HUES48 (cell line): Measurements from ENCODE around the gene LGALS7B.

Experiments used
- H3K27ac ChIP-seq: one replicate; pipeline ENCODE4 v1.7.0; 2013; ENCODE audit warnings: low read depth, low read length, inconsistent platforms
- H3K27me3 ChIP-seq: 2 replicates; pipeline ENCODE4 v1.6.1; 2013; ENCODE audit warnings: mild to moderate bottlenecking, low read length; ENCODE audit not compliant: control insufficient read depth, insufficient read depth
- H3K36me3 ChIP-seq: 2 replicates; pipeline ENCODE4 v1.6.1; 2013; ENCODE audit warnings: low read length; ENCODE audit not compliant: control insufficient read depth, insufficient read depth
- H3K4me1 ChIP-seq: 2 replicates; pipeline ENCODE4 v1.6.1; 2013; ENCODE audit warnings: mild to moderate bottlenecking, low read length; ENCODE audit not compliant: control insufficient read depth, insufficient read depth
- H3K4me3 ChIP-seq: 2 replicates; pipeline ENCODE4 v1.5.1; 2013; ENCODE audit warnings: mild to moderate bottlenecking, low read depth, low read length
- H3K9ac ChIP-seq: 2 replicates; pipeline ENCODE4 v1.6.1; 2013; ENCODE audit warnings: mild to moderate bottlenecking, low read depth, low read length, moderate library complexity
- H3K9me3 ChIP-seq: 2 replicates; pipeline ENCODE4 v1.6.1; 2013; ENCODE audit warnings: low read length; ENCODE audit not compliant: control insufficient read depth, insufficient read depth

The LGALS7B gene

DNA sequence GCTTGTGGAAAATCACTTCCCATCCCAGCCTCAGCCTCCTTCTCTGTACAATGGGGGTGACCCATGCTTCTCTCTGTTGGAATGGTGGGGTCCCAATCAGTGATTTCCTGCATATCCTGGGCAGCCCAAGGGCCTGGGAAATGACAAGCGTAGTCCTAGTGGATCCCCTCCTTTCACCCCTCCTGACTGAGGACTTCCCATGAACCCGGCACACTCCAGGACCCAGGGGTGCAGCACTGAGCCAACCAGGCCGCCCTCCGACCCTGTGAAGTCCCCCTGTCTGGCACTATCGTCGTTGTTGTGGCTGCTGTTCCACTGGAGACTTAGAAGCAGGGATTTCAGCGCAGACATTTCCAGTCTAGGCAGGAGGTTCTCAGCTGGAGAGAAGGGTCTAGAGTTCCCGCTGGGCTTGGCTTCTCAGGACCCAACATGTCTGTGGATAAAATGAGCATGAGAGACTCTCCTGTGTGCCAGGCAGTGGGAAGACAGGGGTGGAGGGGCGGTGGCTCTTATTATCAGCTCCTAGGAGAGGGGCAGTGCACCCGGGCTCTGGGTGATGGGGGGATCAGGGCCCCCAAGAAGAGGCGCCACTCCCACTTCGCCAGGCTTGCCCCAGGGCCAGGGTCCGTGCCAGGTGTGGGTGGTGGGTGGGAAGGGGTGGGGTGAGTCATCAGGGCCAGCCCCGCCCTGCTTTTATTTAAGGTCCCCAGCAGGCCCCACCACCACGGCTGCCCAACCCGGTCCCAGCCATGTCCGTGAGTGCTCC is at the start of gene LGALS7B:
Gene LGALS7B (plus strand): TSS at position 723 of the 766 bp plus-strand sequence. CDS start 27 bp downstream, at position 750.
- H3K9ac ChIP-seq = no peak within 1 kb of the TSS
- H3K27ac ChIP-seq = no peak within 1 kb of the TSS
- H3K4me1 ChIP-seq = no peaks in the 10 kb centered on the region
- no peaks in the 10 kb centered on the region for H3K9me3 ChIP-seq
- H3K4me3 ChIP-seq = no peak within 1 kb of the TSS
- no peaks in the 10 kb centered on the region for H3K36me3 ChIP-seq
- no peaks in the 10 kb centered on the region for H3K27me3 ChIP-seq

DNA sequence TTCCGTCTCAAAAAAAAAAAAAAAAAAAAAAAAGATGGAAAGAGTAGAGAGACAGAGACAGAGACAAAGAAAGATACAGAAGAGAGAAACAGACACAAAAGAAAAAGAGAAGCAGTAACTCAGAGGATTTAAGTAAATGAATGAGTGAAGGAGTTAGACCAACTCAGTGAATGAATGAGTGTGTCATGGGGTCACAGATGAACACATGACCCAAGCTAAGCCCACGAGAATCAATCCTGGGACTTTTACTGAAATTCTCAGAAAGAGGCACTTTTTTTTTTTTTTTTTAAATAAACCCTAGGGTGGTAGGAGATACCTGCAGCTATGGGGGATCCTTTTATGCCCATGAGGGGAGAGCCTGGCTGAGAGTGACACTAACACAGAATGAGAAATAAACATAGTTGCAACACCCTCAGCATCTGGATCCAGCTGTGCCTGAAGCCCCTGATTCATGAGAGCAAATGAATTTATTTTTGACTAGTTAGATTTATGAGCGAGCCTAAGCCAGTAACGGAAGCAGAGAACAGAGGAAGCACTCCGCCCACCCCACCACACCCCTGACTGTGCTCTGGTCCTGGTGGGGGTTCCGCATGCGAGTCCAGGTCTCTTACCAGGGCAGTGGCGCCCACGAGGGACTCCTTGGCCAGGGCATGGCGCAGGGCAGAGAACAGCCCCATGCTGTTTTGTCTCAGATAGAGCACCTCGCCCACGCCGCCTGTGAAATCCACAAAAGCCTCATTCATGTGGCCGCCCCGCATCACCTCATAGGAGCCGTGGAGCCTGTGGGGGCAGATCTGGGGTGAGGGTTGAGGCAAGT is 49.4 kb upstream of the LGALS7B start:
- Histone ChIP-seq H3K9ac (no peak overlapping the region), H3K4me3 (no peak overlapping the region), H3K27ac (no peak overlapping the region), H3K27me3 (peaks cover 8% of the 10 kb centered on the region), H3K9me3 (no peaks in the 10 kb centered on the region), H3K4me1 (peaks cover 3% of the 10 kb centered on the region), H3K36me3 (no peaks in the 10 kb centered on the region)

DNA sequence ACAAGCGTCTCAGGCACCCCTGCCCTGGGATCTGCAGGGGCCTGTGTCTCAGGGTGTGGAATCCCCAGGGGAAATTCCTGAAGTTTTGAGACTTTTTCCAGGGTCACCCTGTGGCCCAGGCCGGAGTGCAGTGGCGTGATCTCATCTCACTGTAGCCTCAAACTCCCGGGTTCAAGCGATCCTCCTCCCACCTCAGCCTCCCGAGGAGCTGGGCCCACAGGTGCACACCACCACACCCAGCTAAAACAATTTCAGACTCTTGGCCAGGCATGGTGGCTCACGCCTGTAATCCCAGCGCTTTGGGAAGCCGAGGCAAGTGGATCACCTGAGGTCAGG is 48.8 kb upstream of the LGALS7B start:
- H3K36me3 ChIP-seq = no peaks in the 10 kb centered on the region
- H3K9ac ChIP-seq = no peak overlapping the region
- H3K9me3 ChIP-seq = no peaks in the 10 kb centered on the region
- H3K27ac ChIP-seq = no peak overlapping the region
- peaks cover 8% of the 10 kb centered on the region for H3K27me3 ChIP-seq
- no peak overlapping the region for H3K4me3 ChIP-seq
- no peaks in the 10 kb centered on the region for H3K4me1 ChIP-seq

DNA sequence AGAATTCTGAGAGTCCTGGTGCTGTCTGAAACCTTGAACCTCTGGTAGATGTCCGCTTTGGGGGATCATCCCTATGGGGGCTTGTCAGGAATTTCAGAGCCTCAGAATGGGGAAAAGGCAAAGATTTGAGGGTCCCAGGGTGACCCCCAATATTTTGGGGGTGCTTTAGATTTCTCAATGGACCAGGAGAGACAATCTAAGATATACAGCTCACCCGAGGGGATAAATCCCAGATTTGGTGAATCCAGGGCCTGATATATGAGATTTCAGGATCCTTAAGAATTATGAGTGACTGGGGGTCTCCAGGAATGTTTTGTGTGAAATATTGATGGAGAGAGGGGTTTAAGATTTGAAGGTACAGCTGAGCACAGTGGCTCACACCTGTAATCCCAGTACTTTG is 48.1 kb upstream of the LGALS7B start:
- Histone ChIP-seq H3K4me1 (no peaks in the 10 kb centered on the region), H3K27me3 (peaks cover 8% of the 10 kb centered on the region), H3K36me3 (no peaks in the 10 kb centered on the region), H3K27ac (no peak overlapping the region), H3K9ac (no peak overlapping the region), H3K9me3 (no peaks in the 10 kb centered on the region), H3K4me3 (no peak overlapping the region)

DNA sequence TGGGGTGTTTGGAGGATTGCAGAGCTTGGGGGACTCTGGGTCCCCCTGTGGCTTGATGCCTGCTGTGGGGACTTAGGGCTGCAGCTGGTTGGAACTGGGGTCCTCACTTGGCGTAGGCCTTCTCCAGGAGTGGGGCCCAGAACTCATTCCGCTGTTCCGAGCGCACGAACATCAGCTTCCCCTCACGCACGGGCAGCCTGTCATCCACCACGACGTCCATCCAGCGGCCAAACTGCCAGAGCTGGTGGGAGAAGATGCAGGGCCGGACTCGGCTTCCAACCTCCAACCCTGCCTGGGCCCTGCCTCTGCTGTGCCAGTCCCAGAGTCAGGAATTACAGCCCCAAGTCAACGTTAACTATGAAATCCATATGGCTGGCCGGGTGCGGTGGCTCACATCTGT is 47.3 kb upstream of the LGALS7B start:
- Histone ChIP-seq H3K4me3 (no peak overlapping the region), H3K27me3 (peaks cover 8% of the 10 kb centered on the region), H3K36me3 (no peaks in the 10 kb centered on the region), H3K27ac (no peak overlapping the region), H3K9me3 (no peaks in the 10 kb centered on the region), H3K9ac (no peak overlapping the region), H3K4me1 (no peaks in the 10 kb centered on the region)

DNA sequence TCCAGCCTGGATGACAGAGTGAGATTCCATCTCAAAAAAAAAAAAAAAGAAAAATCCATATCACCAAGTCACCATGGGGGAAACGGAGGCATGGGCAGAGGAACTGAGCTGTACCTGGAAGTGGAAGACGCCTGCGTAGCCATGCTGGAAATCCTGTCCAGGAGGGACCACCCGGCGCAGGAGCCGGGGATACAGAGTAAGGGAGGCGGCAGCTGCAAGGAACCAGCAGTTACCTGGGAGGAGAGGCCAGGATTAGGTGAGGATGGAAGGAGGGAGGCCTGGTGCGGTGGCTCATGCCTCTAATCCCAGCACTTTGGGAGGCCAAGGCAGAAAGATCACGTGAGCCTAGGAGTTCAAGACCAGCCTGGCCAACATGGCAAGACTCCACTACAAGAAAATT is 46.7 kb upstream of the LGALS7B start:
- no peak overlapping the region for H3K9ac ChIP-seq
- no peaks in the 10 kb centered on the region for H3K9me3 ChIP-seq
- H3K4me3 ChIP-seq = no peak overlapping the region
- no peaks in the 10 kb centered on the region for H3K4me1 ChIP-seq
- peaks cover 7% of the 10 kb centered on the region for H3K27me3 ChIP-seq
- H3K27ac ChIP-seq = no peak overlapping the region
- no peaks in the 10 kb centered on the region for H3K36me3 ChIP-seq

DNA sequence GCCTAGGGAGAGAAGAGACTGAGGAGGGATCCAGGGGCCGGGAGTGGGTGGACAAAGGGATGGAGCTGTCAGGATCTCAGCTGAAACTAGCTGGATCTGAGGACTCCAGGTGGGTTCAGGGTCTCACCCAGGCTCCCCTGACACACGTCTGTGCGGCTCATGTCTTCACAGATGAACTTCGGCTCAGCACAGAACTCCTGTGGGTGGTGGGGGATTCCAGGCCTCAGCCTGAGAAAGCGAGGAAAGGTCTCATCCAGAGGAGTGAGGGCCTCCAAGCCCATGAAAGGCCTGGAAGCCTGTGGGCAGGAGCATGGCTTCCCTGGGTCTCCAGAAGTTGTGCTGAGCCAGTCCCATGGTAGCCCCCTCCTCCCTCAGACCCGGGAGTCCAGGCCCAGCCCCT is 46.1 kb upstream of the LGALS7B start:
- Histone ChIP-seq H3K27ac (no peak overlapping the region), H3K27me3 (peaks cover under 1% of the 10 kb centered on the region; the same call in 1 of the 2 replicates), H3K4me1 (no peaks in the 10 kb centered on the region), H3K9me3 (no peaks in the 10 kb centered on the region), H3K36me3 (no peaks in the 10 kb centered on the region), H3K9ac (no peak overlapping the region), H3K4me3 (no peak overlapping the region)

DNA sequence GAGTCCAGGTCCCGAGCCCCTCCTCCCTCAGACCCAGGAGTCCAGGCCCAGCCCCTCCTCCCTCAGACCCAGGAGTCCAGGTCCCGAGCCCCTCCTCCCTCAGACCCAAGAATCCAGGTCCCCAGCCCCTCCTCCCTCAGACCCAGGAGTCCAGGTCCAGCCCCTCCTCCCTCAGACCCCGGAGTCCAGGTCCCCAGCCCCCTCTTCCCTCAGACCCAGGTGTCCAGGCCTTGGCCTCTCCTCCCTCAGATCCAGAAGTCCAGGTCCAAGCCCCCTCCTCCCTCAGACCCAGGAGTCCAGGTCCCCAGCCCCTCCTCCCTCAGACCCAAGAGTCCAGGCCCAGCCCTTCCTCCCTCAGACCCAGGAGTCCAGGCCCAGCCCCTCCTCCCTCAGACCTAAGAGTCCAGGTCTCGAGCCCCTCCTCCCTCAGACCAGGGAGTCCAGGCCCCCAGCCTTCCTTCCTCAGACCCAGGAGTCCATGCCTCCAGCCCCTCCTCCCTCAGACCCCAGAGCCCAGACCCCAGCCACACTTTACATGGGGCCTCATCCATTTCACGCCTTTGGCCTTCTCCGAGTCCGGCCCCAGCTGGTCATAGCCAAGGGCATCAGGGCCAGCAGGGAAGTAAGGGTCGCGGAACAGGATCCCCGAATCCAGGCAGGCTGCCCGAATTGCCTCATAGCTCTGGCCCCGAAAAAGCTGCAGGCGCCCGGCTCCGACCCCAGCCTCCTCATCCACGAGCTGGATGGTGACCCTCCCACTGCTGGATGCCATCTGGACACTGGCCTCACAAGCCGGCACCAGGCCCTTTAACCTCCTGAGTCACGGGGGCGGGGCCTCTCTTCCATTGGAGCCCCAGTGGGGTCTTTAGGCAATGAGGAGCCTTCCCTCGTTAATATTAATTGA is 45.4 kb upstream of the LGALS7B start:
- Histone ChIP-seq H3K4me1 (no peaks in the 10 kb centered on the region), H3K36me3 (no peaks in the 10 kb centered on the region), H3K9ac (no peak overlapping the region), H3K27ac (no peak overlapping the region), H3K9me3 (no peaks in the 10 kb centered on the region), H3K4me3 (no peak overlapping the region), H3K27me3 (no peaks in the 10 kb centered on the region)

DNA sequence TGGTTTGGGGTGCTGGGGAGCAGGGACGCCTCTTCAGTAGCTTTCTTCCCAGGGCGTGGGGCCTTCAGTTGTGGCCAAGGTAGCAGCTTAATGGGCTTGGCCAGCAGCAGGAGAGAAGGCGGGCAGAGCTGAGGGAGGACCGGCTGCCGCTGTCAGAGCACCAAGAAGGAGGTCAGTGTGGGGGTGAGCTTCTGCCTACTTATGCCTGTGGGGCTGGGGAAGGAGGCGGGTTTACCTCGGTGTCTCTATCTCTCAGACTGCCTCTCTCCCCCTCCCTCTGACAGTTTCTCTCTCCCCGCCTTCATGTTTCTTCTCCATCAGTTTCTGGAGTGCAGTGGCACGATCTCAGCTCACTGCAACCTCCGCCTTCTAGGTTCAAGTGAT is 44.7 kb upstream of the LGALS7B start, which contains the start of gene CAPN12:
Gene CAPN12 (minus strand): TSS at position 177 of the 384 bp plus-strand sequence. CDS start 309 bp downstream, outside the sequence.
- Histone ChIP-seq H3K36me3 (no peaks in the 10 kb centered on the region), H3K27ac (no peak within 1 kb of the TSS), H3K4me3 (no peak within 1 kb of the TSS), H3K4me1 (no peaks in the 10 kb centered on the region), H3K9ac (no peak within 1 kb of the TSS), H3K27me3 (no peaks in the 10 kb centered on the region), H3K9me3 (no peaks in the 10 kb centered on the region)

DNA sequence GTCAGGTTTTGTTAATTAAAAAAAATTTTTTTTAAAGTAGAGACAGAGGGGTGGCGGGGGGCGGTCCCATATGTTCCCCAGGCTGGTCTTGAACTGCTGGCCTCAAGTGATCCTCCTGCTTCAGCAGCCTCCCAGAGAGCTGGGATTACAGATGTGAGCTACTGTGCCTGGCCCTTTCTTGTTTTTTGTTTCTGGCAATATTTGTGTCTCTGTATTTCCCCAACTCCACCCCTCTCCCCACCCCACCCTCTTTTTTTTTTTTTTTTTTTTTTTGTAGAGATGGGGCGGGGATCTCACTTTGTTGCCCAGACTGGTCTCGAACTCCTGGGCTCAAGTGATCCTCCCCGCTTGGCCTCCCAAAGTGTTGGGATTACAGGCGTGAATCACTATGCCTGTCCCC is 44.1 kb upstream of the LGALS7B start:
- no peak overlapping the region for H3K27ac ChIP-seq
- H3K4me1 ChIP-seq = no peaks in the 10 kb centered on the region
- H3K27me3 ChIP-seq = no peaks in the 10 kb centered on the region
- no peak overlapping the region for H3K4me3 ChIP-seq
- H3K36me3 ChIP-seq = no peaks in the 10 kb centered on the region
- no peaks in the 10 kb centered on the region for H3K9me3 ChIP-seq
- H3K9ac ChIP-seq = no peak overlapping the region
